ENCODE measurements around the gene CNTNAP2.

DNA sequence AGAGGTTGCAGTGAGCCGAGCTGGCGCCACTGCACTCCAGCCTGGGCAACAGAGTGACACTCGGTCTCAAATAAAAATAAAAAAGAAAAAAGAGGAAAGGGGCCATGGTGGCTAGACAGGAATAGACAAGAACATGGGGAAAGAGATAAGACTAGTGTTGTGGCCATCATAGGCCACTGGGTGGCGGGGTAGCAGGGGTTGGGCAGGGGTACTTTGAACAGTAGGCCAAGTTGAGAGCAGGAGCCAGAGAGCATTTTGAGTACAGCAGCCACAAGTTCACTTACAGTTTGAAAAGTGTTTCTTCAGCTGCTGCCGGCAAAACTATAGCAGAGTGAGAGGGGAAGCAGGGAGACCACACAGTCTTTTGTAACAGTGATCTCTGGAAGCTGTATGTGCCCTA is 656.0 kb downstream of the CNTNAP2 start:
- TF ChIP-seq, protein P1, sequence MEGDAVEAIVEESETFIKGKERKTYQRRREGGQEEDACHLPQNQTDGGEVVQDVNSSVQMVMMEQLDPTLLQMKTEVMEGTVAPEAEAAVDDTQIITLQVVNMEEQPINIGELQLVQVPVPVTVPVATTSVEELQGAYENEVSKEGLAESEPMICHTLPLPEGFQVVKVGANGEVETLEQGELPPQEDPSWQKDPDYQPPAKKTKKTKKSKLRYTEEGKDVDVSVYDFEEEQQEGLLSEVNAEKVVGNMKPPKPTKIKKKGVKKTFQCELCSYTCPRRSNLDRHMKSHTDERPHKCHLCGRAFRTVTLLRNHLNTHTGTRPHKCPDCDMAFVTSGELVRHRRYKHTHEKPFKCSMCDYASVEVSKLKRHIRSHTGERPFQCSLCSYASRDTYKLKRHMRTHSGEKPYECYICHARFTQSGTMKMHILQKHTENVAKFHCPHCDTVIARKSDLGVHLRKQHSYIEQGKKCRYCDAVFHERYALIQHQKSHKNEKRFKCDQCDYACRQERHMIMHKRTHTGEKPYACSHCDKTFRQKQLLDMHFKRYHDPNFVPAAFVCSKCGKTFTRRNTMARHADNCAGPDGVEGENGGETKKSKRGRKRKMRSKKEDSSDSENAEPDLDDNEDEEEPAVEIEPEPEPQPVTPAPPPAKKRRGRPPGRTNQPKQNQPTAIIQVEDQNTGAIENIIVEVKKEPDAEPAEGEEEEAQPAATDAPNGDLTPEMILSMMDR (IDR thresholded peaks at IDR 0.05; ENCODE audit: borderline replicate concordance, extremely low read depth, low read length, poor library complexity, severe bottlenecking) = no peak
- TF ChIP-seq EZH2 (IDR thresholded peaks at IDR 0.05; ENCODE audit: borderline replicate concordance, low read depth, low read length, severe bottlenecking) = no peak
